Dedifferentiated amniotic fluid mesenchymal stem cell (primary cell): Measurements from ENCODE around the gene CAMSAP3.
"Not testable (repeated sequence)": the region's sequence is repeated elsewhere in the genome, so short reads cannot be mapped to it uniquely, and the experiment has no call there.

ENCODE experiments used
- DNase-seq: peaks from one replicate; pipeline ENCODE4 v3.0.0-alpha.2; 2016; ENCODE audit errors: extremely low spot score

Gene CAMSAP3

GRCh38 chr19:7633698-7634097 is 38.0 kb downstream of the CAMSAP3 start, which contains the start of gene PCP2:
TSS of gene PCP2 (minus strand) at chr19:7633719. CDS start at chr19:7633457, 262 bp downstream.
- no peak for DNase-seq

DNA sequence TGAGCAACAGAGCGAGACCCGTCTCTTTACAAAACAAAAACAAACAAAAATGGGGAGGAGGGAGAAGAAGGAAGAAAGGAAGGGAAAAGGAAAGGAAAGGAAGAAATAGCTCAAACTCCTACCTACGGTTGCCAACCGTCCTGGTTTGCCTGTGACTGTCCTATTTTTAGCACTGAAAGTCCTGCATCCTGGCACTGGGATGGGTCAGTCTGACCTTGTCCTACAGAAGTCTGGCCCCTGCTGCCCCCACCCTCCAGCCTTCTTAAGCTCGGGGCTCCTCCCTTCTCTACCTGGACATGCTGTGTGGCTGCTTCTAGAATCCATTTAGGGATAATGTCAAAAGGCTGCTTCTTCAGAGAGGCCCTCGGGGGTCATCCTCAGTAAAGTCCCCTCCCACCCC is 40.0 kb downstream of the CAMSAP3 start:
- DNase-seq, result no peak

DNA sequence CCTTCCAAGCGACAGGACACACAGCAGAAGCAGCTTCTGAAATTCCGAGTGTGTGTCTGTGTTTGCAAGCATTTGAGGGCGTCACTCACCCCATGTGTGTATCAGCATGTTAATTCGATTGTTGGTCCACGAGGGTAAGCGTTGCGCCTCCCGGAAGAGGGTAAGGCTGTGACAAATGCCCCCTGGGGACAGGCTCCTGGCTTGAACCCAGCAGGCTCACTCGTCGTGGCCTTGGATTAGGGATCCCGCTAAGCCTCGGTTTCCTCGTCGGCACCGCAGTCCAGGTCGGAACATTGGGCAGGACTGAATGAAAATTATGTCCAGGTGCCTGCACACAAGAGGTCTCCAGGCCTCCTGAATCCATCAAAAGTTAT is 40.6 kb downstream of the CAMSAP3 start:
- no peak for DNase-seq

GRCh38 chr19:7636691-7637373 is 41.2 kb downstream of the CAMSAP3 start, which contains the start of gene STXBP2:
TSS of gene STXBP2 (plus strand) at chr19:7637110. CDS start at chr19:7637150, 40 bp downstream.
- DNase-seq, result no peak

GRCh38 chr19:7637374-7638256 is 42.0 kb downstream of the CAMSAP3 start:
- DNase-seq, result no peak

- no peak for DNase-seq
Measured at GRCh38 chr19:7638802-7639465, 43.3 kb downstream of the CAMSAP3 start.

DNA sequence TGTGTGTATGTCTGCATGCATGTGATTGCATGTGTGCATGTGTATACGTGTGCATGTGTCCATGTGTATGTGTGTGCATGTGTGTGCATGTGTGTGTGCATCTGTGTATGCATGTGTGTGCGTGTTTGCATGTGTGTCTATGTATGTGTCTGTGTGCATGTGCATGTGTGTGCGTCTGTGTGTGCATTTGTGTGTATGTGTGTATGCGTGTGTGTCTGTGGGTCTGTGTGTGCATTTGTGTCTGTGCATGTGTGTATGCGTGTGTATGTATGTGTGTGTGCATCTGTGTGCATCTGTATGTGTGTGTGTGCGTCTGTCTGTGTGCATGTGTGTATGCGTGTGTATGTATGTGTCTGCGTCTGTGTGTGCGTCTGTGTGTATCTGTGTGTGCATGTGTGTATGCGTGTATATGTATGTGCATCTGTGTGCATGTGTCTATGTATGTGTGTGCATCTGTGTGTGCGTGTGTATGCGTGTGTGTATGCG is 44.2 kb downstream of the CAMSAP3 start:
- no peak for DNase-seq

DNA sequence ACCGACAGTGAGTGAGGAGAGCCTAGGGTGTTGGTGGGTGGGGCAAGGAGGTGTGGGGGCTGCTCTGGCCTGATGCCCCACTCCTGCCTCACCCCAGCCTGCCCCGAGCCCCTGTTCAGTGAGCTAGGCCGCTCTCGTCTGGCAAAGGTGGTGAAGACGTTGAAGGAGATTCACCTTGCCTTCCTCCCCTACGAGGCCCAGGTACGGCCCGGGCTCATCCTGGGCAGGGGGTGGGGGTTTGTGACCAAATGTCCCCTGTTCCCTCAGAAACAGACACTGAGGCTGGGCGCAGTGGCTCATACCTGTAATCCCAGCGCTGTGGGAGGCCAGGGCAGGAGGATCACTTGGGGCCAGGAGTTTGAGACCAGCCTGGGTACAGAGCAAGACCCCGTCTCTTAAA is 45.1 kb downstream of the CAMSAP3 start:
- DNase-seq, result no peak

DNA sequence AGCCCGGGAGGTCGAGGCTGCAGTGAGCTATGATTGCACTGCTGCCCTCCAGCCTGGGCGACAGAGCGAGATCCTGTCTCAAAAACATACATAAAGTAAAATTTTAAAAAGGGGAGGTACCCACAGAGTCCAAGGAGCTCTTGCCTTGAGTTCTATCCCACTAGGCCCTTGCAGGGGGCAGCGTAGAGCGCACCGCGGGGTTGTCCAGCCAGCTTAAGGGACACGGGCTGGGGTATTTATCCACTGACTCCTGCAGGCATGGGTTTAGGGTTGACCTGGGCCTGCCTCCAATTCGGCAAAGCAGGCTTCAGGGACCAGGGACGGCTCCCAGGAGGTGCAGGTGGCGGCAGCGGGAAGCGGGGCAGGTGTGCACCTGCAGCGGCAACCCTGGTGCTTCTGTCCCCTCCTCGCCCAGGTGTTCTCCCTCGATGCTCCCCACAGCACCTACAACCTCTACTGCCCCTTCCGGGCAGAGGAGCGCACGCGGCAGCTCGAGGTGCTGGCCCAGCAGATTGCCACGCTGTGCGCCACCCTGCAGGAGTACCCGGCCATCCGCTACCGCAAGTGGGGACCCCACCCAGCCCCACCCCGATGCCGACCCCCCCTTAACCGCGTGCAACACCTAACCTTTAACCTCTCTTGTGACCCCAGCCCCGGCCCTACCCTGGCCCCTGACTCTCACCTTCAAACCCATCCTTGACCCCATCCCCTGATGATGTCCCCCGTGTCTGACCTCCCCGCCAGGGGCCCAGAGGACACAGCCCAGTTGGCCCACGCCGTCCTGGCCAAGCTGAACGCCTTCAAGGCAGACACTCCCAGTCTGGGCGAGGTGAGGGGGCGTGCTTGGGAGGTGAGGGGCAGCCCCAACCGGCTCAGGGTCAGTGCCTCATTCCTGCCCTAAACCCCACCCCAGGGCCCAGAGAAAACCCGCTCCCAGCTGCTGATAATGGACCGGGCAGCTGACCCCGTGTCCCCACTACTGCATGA is 45.9 kb downstream of the CAMSAP3 start:
- DNase-seq, result no peak

DNA sequence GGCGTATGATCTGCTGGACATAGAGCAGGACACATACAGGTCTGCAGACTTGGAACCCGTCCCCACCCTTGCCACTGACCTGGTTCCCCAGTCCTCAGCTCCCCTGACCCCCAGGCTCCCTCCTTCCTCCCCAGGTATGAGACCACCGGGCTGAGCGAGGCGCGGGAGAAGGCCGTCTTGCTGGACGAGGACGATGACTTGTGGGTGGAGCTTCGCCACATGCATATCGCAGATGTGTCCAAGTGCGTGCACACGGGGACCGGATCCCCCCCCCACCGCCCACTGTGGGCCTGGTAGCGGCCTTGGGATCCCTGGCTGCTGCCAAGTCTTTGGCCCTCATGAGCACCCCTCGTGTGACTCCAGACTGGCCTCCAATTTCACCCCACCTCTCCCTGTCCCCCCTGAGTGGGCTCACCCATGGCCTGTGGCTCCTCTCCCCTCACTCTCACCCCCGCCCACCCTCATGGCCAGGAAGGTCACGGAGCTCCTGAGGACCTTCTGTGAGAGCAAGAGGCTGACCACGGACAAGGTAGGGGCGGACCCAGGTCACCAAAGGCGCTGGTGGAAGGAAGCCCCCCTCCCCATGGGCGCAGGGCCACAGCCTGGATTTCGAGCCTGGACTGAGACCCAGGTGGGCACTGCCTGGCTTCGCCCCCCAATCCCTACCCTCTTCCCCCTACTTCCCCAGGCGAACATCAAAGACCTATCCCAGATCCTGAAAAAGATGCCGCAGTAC is 46.8 kb downstream of the CAMSAP3 start:
- no peak for DNase-seq

DNA sequence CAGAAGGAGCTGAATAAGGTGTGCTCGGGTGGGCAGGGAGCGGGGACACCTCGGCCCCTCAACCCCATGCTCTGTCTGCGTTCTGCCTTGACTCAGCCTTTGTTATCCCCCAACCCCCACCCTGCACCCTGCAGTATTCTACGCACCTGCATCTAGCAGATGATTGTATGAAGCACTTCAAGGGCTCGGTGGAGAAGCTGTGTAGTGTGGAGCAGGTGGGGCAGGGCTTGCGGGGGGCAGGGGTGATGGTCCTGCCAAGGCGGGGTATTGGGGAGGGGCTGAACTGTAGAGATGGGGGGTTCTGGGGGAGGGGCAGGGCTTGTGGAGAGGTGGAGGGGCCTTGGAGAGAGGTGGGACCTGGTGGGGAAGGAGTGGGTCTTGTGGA is 47.4 kb downstream of the CAMSAP3 start:
- no peak for DNase-seq

DNA sequence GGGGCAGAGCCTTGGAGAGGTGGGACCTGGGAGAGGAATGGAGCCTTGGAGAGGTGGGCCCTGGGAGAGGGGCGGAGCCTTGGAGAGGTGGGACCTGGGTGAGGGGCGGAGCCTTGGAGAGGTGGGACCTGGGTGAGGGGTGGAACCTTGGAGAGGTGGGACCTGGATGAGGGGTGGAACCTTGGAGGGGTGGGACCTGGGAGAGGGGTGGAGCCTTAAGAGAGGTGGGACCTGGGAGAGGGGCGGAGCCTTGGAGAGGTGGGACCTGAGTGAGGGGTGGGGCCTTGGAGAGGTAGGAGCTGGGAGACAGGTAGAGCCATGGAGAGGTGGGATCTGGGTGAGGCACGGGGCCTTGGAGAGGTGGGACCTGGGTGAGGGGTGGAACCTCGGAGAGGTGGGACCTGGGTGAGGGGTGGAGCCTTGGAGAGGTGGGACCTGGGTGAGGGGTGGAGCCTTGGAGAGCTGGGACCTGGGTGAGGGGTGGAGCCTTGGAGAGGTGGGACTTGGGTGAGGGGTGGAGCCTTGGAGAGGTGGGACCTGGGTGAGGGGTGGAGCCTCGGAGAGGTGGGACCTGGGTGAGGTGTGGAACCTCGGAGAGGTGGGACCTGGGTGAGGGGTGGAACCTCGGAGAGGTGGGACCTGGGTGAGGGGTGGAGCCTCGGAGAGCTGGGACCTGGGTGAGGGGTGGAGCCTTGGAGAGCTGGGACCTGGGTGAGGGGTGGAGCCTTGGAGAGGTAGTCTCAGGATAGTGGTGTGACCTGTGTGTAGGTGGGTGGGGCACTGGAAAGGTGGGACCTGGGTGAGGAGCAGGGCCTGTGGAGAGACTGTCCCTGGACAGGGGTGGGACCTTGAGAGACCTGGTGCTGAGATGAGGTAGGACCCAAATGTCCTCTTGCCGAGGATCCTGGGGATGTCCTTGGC is 48.2 kb downstream of the CAMSAP3 start:
- DNase-seq, result not testable (repeated sequence)

DNA sequence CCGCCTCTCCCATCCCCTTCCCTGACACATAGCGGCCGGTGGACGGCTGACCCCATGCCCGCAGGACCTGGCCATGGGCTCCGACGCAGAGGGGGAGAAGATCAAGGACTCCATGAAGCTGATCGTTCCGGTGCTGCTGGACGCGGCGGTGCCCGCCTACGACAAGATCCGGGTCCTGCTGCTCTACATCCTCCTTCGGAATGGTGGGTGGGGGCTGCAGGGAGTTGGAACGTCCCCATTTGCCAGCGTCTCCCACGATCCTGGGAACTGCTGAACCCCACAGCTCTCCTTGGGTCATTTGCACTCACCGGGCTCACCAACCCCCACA is 48.9 kb downstream of the CAMSAP3 start:
- DNase-seq, result no peak

DNA sequence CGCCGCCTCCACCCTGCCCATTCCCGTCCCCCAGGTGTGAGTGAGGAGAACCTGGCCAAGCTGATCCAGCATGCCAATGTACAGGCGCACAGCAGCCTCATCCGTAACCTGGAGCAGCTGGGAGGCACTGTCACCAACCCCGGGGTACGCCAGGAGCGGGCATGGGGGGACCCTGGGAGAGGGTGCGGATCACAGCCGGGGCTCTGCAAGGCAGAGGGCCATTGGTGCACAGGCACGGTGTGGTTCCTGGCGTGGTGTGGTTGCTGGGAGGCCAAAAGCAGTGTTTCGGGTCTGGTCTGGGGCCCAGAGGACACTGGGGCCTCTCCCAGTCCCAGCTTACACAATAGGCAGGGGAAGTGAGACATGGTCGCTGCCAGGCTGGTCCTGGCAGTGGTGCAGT is 49.5 kb downstream of the CAMSAP3 start:
- no peak for DNase-seq

DNA sequence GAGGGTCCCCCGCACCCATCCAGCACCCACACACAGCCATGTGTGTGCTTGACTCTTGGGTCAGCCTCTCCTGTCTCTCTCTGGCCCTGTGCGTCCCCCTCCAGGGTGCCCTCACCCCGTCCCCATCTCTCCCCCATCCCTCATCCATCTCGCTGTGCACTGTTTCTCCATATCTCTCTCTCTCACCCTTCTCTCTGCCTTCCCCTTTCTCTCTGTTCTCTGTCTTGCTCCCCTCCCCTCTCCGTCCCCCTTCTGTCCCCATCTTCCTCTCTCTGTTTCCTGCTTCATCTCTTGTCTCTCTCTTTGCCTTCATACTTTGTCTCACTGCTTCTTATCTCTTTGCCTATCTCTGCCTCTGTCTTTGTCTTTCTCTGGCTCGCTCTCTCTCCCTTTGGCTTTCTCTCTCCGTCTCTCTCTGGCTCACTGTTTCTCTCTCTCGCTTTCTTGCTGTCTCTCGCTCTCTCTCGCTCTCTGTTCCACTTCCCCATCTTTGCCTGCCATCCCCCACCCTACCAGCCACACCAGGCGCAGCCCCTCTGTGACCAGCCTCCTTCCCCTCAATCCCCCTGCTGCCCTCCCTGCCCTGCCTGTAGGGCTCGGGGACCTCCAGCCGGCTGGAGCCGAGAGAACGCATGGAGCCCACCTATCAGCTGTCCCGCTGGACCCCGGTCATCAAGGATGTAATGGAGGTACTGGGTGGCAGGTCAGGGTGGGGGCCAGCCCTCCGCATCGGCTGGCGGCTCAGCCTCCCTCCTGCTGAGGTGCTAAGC is 50.2 kb downstream of the CAMSAP3 start:
- DNase-seq, result no peak

- no peak for DNase-seq
Measured at GRCh38 chr19:7646426-7646700, 50.7 kb downstream of the CAMSAP3 start.

DNA sequence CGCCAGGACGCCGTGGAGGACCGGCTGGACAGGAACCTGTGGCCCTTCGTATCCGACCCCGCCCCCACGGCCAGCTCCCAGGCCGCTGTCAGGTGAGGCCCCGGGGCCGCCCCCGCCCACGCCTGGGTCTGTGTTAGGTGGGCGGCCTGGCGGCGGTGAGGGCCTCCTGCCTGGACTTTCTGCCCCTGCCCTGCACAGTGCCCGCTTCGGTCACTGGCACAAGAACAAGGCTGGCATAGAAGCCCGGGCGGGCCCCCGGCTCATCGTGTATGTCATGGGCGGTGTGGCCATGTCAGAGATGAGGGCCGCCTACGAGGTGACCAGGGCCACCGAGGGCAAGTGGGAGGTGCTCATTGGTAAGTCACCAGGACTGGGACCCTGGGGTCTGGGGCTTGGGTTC is 51.5 kb downstream of the CAMSAP3 start:
- no peak for DNase-seq

- DNase-seq, result no peak
Measured at GRCh38 chr19:7648265-7649014, 52.8 kb downstream of the CAMSAP3 start.
